Glutamatergic neuron (in vitro differentiated cells): Measurements from ENCODE around the gene NAA60. TPM values are rescaled to one million over a fixed set of nuclear protein-coding genes. Genes with fewer than 3 reads are reported as not detected.

Experiments used
- DNase-seq: peaks from one replicate; pipeline ENCODE4 v3.0.0; 2022
- H3K27ac Mint-ChIP-seq: one replicate; pipeline ENCODE4 v1.8.0; 2020; ENCODE audit warnings: mild to moderate bottlenecking, mixed read lengths, inconsistent platforms; ENCODE audit not compliant: unreplicated experiment
- H3K27me3 Mint-ChIP-seq: one replicate; pipeline ENCODE4 v1.8.0; 2020; ENCODE audit warnings: mild to moderate bottlenecking, moderate library complexity, mixed read lengths, inconsistent platforms; ENCODE audit not compliant: unreplicated experiment
- H3K36me3 Mint-ChIP-seq: one replicate; pipeline ENCODE4 v1.8.0; 2020; ENCODE audit warnings: mild to moderate bottlenecking, mixed read lengths, inconsistent platforms; ENCODE audit not compliant: unreplicated experiment
- H3K4me1 Mint-ChIP-seq: one replicate; pipeline ENCODE4 v1.8.0; 2020; ENCODE audit warnings: mild to moderate bottlenecking, low read depth, mixed read lengths, inconsistent platforms; ENCODE audit not compliant: unreplicated experiment
- H3K4me3 Mint-ChIP-seq: one replicate; pipeline ENCODE4 v1.8.0; 2020; ENCODE audit warnings: mild to moderate bottlenecking, mixed read lengths, inconsistent platforms; ENCODE audit not compliant: unreplicated experiment
- H3K9me3 Mint-ChIP-seq: one replicate; pipeline ENCODE4 v1.8.0; 2020; ENCODE audit warnings: mild to moderate bottlenecking, moderate library complexity, mixed read lengths, inconsistent platforms; ENCODE audit not compliant: unreplicated experiment
- total RNA-seq: library from RNA; stranded (reverse); fragmentation: NEBNext Ultra II Directional; extraction: Animal tissue kit (Norgen Biotek cat#: 25700); gene quantifications from one replicate; pipeline ENCODE4 v1.2.1, GENCODE V29; 2021; ENCODE audit not compliant: unreplicated experiment
- TF ChIP-seq, protein P1 (sequence below): fragments of 200-600 bp; sonication (generic); IDR thresholded peaks from one replicate; pipeline ENCODE4 v1.5.0; 2021; ENCODE audit not compliant: partially characterized antibody, unreplicated experiment

Gene NAA60
- total RNA-seq, 1 donor from 2014 or later: 69.9 TPM

GRCh38 chr16:3408561-3409197 lies 34.8 kb upstream of the NAA60 start:
- peaks cover 82% of the 10 kb centered on the region for H3K36me3 Mint-ChIP-seq
- H3K9me3 Mint-ChIP-seq: peaks cover 24% of the 10 kb centered on the region
- H3K27me3 Mint-ChIP-seq: peaks cover 3% of the 10 kb centered on the region
- no peak overlapping the region for H3K27ac Mint-ChIP-seq
- no peaks in the 10 kb centered on the region for H3K4me1 Mint-ChIP-seq
- TF ChIP-seq, protein P1, sequence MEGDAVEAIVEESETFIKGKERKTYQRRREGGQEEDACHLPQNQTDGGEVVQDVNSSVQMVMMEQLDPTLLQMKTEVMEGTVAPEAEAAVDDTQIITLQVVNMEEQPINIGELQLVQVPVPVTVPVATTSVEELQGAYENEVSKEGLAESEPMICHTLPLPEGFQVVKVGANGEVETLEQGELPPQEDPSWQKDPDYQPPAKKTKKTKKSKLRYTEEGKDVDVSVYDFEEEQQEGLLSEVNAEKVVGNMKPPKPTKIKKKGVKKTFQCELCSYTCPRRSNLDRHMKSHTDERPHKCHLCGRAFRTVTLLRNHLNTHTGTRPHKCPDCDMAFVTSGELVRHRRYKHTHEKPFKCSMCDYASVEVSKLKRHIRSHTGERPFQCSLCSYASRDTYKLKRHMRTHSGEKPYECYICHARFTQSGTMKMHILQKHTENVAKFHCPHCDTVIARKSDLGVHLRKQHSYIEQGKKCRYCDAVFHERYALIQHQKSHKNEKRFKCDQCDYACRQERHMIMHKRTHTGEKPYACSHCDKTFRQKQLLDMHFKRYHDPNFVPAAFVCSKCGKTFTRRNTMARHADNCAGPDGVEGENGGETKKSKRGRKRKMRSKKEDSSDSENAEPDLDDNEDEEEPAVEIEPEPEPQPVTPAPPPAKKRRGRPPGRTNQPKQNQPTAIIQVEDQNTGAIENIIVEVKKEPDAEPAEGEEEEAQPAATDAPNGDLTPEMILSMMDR: no peak
- no peak overlapping the region for H3K4me3 Mint-ChIP-seq
- no peak for DNase-seq

DNA sequence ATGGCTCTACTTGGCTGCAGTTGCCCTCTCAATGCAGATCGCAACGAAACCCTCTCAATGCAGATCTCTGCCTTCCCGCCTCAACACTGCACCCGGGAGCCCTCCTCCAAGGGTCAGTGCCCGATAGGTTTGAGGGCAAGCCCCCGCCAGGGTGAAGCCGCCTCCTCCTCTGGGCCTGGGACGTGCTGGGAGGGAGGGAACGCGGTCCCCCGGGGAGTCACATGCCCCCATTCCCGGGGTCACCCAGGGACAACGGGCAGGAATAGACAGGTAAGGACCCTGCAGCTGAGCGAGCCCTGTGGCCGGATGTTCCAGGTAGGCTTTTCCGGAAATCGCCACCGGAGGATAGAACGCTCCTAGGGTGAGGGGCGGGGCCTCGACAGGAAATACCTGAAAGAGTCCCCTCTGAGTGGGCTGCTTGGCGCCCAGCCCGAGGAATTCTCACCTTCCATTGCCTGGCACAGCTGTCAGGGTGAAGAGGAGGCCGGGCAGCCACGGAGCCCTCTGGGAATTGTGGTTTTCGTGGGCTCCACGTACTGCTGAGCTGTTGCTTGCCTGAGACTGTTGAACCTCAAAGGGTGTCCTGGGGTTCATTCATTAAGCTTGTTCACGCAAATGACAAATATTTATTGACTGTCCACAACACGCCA lies 29.6 kb upstream of the NAA60 start:
- no peak for DNase-seq
- TF ChIP-seq, protein P1: no peak
- Mint-ChIP-seq H3K9me3 (peaks cover 18% of the 10 kb centered on the region), H3K27ac (no peak overlapping the region), H3K27me3 (peaks cover 2% of the 10 kb centered on the region), H3K4me1 (no peaks in the 10 kb centered on the region), H3K4me3 (no peak overlapping the region), H3K36me3 (peaks cover 41% of the 10 kb centered on the region)

GRCh38 chr16:3431779-3432219 lies 11.7 kb upstream of the NAA60 start:
- TF ChIP-seq, protein P1: no peak
- Mint-ChIP-seq H3K27me3 (no peaks in the 10 kb centered on the region), H3K4me1 (no peaks in the 10 kb centered on the region), H3K9me3 (no peaks in the 10 kb centered on the region), H3K4me3 (no peak overlapping the region), H3K36me3 (peaks cover 16% of the 10 kb centered on the region), H3K27ac (no peak overlapping the region)
- no peak for DNase-seq

DNA sequence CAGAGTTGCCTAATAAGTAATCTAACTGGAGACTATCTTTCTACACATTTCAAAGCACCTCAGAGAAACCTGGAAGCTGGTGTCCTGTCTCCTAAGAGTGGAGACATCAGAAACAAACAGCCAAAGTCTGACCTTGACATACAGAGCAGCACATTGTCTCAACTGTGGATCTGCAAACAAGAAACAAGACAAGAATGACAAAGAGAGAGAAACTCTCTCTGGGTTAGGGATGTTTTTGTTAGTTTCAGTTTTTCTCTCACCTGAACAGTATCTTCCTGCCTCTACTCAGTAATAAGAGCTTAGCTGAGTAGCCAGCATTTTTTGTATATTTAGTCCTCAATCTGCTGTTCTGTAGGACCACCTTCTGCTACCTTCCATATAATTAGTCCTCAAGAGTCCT lies 9.1 kb upstream of the NAA60 start:
- no peaks in the 10 kb centered on the region for H3K27me3 Mint-ChIP-seq
- TF ChIP-seq, protein P1: no peak
- H3K36me3 Mint-ChIP-seq: peaks cover 16% of the 10 kb centered on the region
- no peak for DNase-seq
- no peak overlapping the region for H3K27ac Mint-ChIP-seq
- H3K4me3 Mint-ChIP-seq: no peak overlapping the region
- no peaks in the 10 kb centered on the region for H3K4me1 Mint-ChIP-seq
- H3K9me3 Mint-ChIP-seq: no peaks in the 10 kb centered on the region

DNA sequence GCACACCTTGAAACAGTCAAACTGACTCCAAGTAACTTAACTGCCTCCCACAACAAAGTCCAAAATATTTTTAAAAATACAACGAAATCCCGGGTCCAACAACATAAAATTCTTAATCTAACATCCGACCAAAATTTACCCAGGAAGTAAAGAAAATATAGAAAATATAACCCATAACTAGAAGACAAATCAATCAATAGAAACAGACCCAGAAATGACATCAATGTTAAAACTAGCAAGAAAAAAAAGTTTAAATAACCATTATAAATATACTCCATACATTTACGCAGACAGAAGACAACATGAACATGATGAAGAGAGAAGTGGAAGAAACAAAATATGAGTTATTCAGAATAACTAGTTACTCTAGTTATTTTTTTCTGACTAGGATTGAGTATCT lies 3.8 kb upstream of the NAA60 start:
- no peak overlapping the region for H3K27ac Mint-ChIP-seq
- H3K27me3 Mint-ChIP-seq: peaks cover 5% of the 10 kb centered on the region
- H3K4me3 Mint-ChIP-seq: no peak overlapping the region

More for the DNA sequence above, 3.8 kb upstream of the NAA60 start:
- Mint-ChIP-seq H3K36me3 (peaks cover 6% of the 10 kb centered on the region), H3K4me1 (peaks cover 2% of the 10 kb centered on the region), H3K9me3 (peaks cover 13% of the 10 kb centered on the region)
- DNase-seq: no peak
- TF ChIP-seq, protein P1: no peak
